CD4-positive, alpha-beta T cell treated with Interleukin-4 for 4 hours (primary cell): Measurements from ENCODE around the gene TEX44.

Experiments used
- DNase-seq: peaks from one replicate; pipeline ENCODE4 v3.0.0-alpha.2; 2020

The TEX44 gene

GRCh38 chr2:231605607-231606091 lies 13.0 kb downstream of the TEX44 start:
- DNase-seq = no peak

GRCh38 chr2:231606941-231607340 lies 14.3 kb downstream of the TEX44 start:
- no peak for DNase-seq

GRCh38 chr2:231611273-231612108 lies 18.8 kb downstream of the TEX44 start:
- peak; percentile 60 for DNase-seq

GRCh38 chr2:231612109-231612455 lies 19.4 kb downstream of the TEX44 start:
- no peak for DNase-seq

- peak; percentile 86 for DNase-seq
These were observed 20.0 kb downstream of the TEX44 start for GRCh38 chr2:231612456-231613330.

GRCh38 chr2:231613331-231613662 lies 20.6 kb downstream of the TEX44 start:
- no peak for DNase-seq

- DNase-seq = peak; percentile 51
These were observed 21.2 kb downstream of the TEX44 start for GRCh38 chr2:231613663-231614558.

- no peak for DNase-seq
These were observed 21.9 kb downstream of the TEX44 start for GRCh38 chr2:231614559-231615057.

- DNase-seq = no peak
These were observed 22.5 kb downstream of the TEX44 start for GRCh38 chr2:231615058-231615671.

- no peak for DNase-seq
These were observed 23.6 kb downstream of the TEX44 start for GRCh38 chr2:231616296-231616695.

- no peak for DNase-seq
These were observed 24.6 kb downstream of the TEX44 start for GRCh38 chr2:231617059-231617926.

GRCh38 chr2:231621051-231621879 lies 28.6 kb downstream of the TEX44 start:
- no peak for DNase-seq

- no peak for DNase-seq
These were observed 30.3 kb downstream of the TEX44 start for GRCh38 chr2:231622963-231623362.

- DNase-seq = no peak
These were observed 33.8 kb downstream of the TEX44 start for GRCh38 chr2:231626449-231626848.

- DNase-seq = no peak
These were observed 34.9 kb downstream of the TEX44 start for GRCh38 chr2:231627384-231628120.

- no peak for DNase-seq
These were observed 40.0 kb downstream of the TEX44 start for GRCh38 chr2:231632559-231633142.

GRCh38 chr2:231633241-231633976 lies 40.7 kb downstream of the TEX44 start:
- DNase-seq = no peak

GRCh38 chr2:231634412-231634811 lies 41.7 kb downstream of the TEX44 start:
- no peak for DNase-seq
